Testis (tissue), 3 donors: Measurements from ENCODE around the gene CPSF4L. TPM values are rescaled to one million over a fixed set of nuclear protein-coding genes. Genes with fewer than 3 reads are reported as not detected.

Source experiments
- DNase-seq: peaks from one replicate; pipeline ENCODE4 v3.0.0-alpha.2; 2019
- H3K27ac ChIP-seq, 2 donors: fragments of 200-600 bp; sonication (generic); one replicate each; pipeline ENCODE4 v1.5.1; 2019
- H3K27me3 ChIP-seq: fragments of 200-600 bp; sonication (generic); one replicate; pipeline ENCODE4 v1.5.1; 2019
- H3K36me3 ChIP-seq: fragments of 200-600 bp; sonication (generic); one replicate; pipeline ENCODE4 v1.5.1; 2017; ENCODE audit warnings: low read depth; ENCODE audit errors: missing control alignments
- H3K4me1 ChIP-seq: fragments of 200-600 bp; sonication (generic); one replicate; pipeline ENCODE4 v1.5.1; 2019
- H3K4me3 ChIP-seq, 2 donors: fragments of 200-600 bp; sonication (generic); one replicate each; pipeline ENCODE4 v1.5.1; 2017 to 2019
- H3K9me3 ChIP-seq: fragments of 200-600 bp; sonication (generic); one replicate; pipeline ENCODE4 v1.5.1; 2017
- POLR2A ChIP-seq: fragments of 450-650 bp; IDR thresholded peaks from one replicate; pipeline ENCODE4 v1.6.1; 2017; ENCODE audit warnings: antibody characterized with exemption, mild to moderate bottlenecking, moderate library complexity
- WGBS, 2 donors: methylation state at CpG; one replicate each; pipeline ENCODE4 v1.1.5; 2018; 5-methylcytosine and 5-hydroxymethylcytosine counted together
- intact Hi-C: fragments of 100-400 bp; cut with DNase I; formaldehyde crosslinking; loops from one replicate; pipeline ENCODE4 v1.15.1; 2023; ENCODE audit warnings: low total_unique reads
- polyA plus RNA-seq: library from polyadenylated mRNA; stranded (reverse); fragments of 350-450 nt; fragmentation: Illumina TruSeq; extraction: RNeasy Lipid Tissue Mini Kit (QIAGEN cat#74804); gene quantifications from one replicate; pipeline ENCODE4 v1.2.3, GENCODE V29; 2014; ENCODE audit warnings: low read depth, low replicate concordance; ENCODE audit not compliant: insufficient read depth
- total RNA-seq, 2 donors: library from RNA; depleted of rRNA; stranded (reverse); fragments of >200 nt; gene quantifications; one replicate each; pipeline ENCODE4 v1.2.3, GENCODE V29; 2016
- TF ChIP-seq, protein P1 (sequence below), 3 experiments: fragments of 450-650 bp in 2 of 3; fragments of 200-600 bp in 1 of 3; sonication (generic) in 1 of 3; IDR thresholded peaks; one replicate each; pipeline ENCODE4 v1.5.1; 2016 to 2019; ENCODE audit warnings: antibody characterized with exemption in 3 of 3, mild to moderate bottlenecking in 2 of 3, moderate library complexity in 1 of 3

The CPSF4L gene
- total and polyA plus RNA-seq, 3 donors from 2014 or later = 0.79 to 0.94 TPM; not detected in 1

DNA sequence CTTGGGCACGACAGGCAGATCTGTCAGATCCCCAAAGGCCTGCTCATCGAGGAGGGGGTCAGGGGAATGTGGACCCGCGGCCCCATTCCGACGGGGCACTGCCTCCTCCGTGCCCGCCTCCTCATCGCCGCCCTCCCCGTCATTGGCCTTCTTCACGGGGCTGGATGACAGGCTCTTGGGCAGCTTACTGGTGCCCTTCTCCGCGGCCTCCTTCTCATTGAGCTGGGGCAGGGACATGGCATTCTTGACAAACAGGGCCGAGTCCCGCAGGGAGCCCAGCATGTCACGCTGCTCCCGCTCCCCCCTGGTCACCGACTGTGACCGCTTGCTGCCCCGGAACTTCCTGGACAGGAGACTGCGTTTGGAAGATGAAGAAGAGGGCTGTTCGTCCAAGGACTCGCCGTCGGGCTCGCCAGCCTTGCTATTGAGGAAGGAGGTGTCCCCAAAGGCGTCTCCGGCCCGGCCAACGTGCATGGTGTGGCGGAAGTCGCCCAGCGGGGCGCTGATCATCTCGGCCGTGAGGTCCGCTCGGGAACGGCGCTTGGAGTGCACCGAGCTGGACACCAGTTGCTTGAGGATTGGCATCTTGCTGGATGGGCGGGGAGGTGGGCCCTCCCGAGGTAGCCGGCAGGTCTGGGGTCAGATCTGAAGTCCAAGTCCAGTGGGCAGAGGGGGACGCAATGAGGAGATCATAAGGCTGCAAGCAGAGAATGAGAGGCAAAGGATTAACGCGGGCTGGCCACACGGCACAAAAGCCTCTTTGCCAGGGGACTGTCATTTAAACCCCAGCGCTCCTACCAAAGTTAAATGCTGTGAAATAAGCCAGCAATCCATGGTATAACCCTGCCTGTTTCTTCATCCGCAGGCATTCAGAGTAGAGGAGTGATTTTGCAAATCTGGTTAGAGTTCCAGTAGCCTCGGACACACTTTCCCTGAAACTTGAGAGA, 24.5 kb upstream of the CPSF4L start:
- WGBS, 2 donors = 63 to 88% methylated on average over 30 to 52 of the region's 52 CpGs
- intact Hi-C loops = no loop called here
- no peak overlapping the region for H3K4me3 ChIP-seq
- no peaks in the 10 kb centered on the region for H3K9me3 ChIP-seq
- no peak for DNase-seq
- H3K27me3 ChIP-seq = no peaks in the 10 kb centered on the region
- H3K4me1 ChIP-seq = peaks cover 88% of the 10 kb centered on the region
- TF ChIP-seq, protein P1, sequence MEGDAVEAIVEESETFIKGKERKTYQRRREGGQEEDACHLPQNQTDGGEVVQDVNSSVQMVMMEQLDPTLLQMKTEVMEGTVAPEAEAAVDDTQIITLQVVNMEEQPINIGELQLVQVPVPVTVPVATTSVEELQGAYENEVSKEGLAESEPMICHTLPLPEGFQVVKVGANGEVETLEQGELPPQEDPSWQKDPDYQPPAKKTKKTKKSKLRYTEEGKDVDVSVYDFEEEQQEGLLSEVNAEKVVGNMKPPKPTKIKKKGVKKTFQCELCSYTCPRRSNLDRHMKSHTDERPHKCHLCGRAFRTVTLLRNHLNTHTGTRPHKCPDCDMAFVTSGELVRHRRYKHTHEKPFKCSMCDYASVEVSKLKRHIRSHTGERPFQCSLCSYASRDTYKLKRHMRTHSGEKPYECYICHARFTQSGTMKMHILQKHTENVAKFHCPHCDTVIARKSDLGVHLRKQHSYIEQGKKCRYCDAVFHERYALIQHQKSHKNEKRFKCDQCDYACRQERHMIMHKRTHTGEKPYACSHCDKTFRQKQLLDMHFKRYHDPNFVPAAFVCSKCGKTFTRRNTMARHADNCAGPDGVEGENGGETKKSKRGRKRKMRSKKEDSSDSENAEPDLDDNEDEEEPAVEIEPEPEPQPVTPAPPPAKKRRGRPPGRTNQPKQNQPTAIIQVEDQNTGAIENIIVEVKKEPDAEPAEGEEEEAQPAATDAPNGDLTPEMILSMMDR (IDR thresholded peaks at IDR 0.05) = no peak
- TF ChIP-seq POLR2A = no peak
- H3K27ac ChIP-seq = peak overlapping the region; percentile 79 to 90
- no peaks in the 10 kb centered on the region for H3K36me3 ChIP-seq

DNA sequence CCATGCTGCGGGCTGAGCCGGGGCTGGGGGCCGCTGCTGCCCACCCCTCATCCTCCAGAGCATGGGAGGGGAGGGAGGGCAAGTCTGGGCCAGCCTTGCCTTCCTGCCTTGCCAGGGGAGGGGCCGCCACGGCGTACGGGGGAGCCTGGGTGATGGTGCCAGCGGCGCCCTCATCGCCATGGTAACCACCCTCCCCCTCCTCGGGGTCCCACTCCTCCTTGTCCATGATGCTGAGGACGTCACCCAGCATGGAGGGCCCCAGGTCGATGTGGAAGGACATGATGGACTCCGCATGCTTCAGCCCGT, 23.9 kb upstream of the CPSF4L start:
- Histone ChIP-seq H3K27me3 (no peaks in the 10 kb centered on the region), H3K4me3 (no peak overlapping the region), H3K9me3 (no peaks in the 10 kb centered on the region), H3K4me1 (peaks cover 82% of the 10 kb centered on the region), H3K27ac (peak overlapping the region; percentile 79 to 90), H3K36me3 (no peaks in the 10 kb centered on the region)
- intact Hi-C loops = no loop called here
- DNase-seq = no peak
- TF ChIP-seq, protein P1 (IDR thresholded peaks at IDR 0.05) = no peak
- TF ChIP-seq POLR2A = no peak
- WGBS, 2 donors = 74 to 100% methylated on average over 1 to 14 of the region's 15 CpGs

DNA sequence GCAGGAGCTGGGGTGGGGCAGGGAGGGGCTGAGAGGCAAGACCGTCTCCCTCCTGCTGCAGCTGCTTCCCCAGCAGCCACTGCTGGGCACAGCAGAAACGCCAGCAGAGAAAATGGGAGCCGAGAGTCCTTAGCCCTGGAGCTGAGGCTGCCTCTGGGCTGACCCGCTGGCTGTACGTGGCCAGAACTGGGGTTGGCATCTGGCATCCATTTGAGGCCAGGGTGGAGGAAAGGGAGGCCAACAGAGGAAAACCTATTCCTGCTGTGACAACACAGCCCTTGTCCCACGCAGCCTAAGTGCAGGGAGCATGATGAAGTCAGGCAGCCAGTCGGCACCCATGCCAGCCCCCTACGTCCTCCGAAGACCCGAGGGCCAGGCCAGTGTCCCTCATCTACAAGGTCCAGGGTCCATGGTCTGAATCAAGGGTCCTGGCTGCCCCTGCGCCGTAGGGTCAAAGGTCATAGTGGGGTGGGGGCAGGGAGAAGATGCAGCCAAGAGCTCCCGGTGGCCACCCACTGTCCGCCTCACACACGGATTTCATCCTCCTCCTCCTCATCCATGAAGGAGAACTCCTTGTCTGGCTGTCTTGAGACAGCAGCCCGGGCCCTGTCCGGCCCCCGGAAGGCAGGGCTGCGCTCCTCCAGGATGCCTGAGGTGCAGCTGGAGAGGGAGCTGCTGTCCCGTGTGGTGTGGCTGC, 23.4 kb upstream of the CPSF4L start:
- intact Hi-C loops = no loop called here
- Histone ChIP-seq H3K9me3 (no peaks in the 10 kb centered on the region), H3K4me3 (no peak overlapping the region), H3K27me3 (no peaks in the 10 kb centered on the region), H3K4me1 (peaks cover 79% of the 10 kb centered on the region), H3K36me3 (no peaks in the 10 kb centered on the region), H3K27ac (peak overlapping the region; percentile 79 to 90)
- 62 to 78% methylated on average over 6 to 20 of the region's 20 CpGs for WGBS, 2 donors
- TF ChIP-seq, protein P1 (IDR thresholded peaks at IDR 0.05) = no peak
- TF ChIP-seq POLR2A = no peak
- no peak for DNase-seq

DNA sequence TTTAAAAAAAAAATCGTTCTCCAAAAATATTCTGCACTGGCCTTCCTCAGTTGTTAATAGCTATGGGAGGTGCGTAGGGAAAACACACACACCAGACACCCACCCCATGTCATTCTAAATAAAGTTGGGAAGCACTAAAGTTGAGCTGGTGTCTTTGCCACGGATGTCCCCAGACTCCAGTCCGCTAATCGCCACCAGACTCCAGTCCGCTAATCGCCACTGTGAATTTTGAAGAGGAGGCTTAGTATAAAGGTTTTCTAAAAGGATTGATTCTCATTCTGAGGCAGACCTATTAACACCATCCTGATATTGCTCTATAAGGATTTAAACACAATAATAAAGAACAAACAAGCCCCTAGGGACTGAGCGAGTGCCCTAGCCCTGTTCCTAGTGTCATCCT, 22.7 kb upstream of the CPSF4L start:
- no peaks in the 10 kb centered on the region for H3K36me3 ChIP-seq
- WGBS, 2 donors = 61 to 68% methylated on average over 8 of the region's 8 CpGs
- no peaks in the 10 kb centered on the region for H3K27me3 ChIP-seq
- H3K4me1 ChIP-seq = peaks cover 80% of the 10 kb centered on the region
- H3K4me3 ChIP-seq = no peak overlapping the region
- peak overlapping the region; percentile 79 to 90 for H3K27ac ChIP-seq
- TF ChIP-seq POLR2A = no peak
- TF ChIP-seq, protein P1 (IDR thresholded peaks at IDR 0.05) = no peak
- intact Hi-C loops = no loop called here
- H3K9me3 ChIP-seq = no peaks in the 10 kb centered on the region
- no peak for DNase-seq
